ENCODE results near the gene B4GALT3.

The B4GALT3 gene

DNA sequence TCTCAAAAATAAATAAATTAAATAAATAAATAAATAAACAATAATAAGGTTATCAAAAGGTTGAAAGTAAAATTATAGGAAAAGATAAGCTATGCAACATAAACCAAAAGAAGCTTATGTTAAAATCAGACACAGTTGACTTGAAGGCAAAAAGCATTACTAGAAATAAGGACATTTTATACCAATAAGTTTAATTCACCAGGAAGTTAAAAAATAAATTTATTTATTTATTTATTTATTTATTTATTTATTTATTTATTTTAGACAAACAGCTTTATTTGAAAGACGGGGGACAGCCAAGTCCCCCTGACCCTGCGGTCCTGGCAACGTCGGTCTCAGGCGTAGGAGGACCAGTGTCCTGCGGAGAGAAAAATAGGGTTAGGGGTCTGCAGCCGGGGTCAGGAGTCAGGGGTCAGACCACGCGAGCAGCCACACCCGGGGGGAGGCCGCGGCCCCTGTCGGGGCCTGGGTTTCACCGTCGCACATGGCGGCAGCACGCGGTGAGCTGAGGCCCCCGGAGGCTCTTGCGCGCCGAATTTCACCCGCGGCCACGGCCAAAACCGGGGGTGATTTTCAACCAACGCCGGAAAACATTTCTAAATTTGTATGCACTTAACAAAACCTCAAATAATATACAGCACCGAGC lies 36.4 kb downstream of the B4GALT3 start:
- no peak overlapping the region for H3K27ac ChIP-seq (ENCODE audit: low read length)
- H3K4me1 ChIP-seq (ENCODE audit: control insufficient read depth, insufficient read depth, low read length) = no peaks in the 10 kb centered on the region; the same call in 1 of the 2 replicates
- no CpG with 5 or more reads among the region's 29 CpGs for WGBS (ENCODE audit: insufficient coverage, insufficient read length)
- no peaks in the 10 kb centered on the region for H3K36me3 ChIP-seq (ENCODE audit: control insufficient read depth, insufficient read depth, low read length)
- H3K27me3 ChIP-seq (ENCODE audit: control insufficient read depth, insufficient read depth, low read length) = no peaks in the 10 kb centered on the region
- no peak for DNase-seq (ENCODE audit: low read depth, low spot score)
- H3K9me3 ChIP-seq (ENCODE audit: control insufficient read depth, insufficient read depth, low read length) = no peaks in the 10 kb centered on the region
- H3K4me3 ChIP-seq (ENCODE audit: low read length) = no peak overlapping the region

DNA sequence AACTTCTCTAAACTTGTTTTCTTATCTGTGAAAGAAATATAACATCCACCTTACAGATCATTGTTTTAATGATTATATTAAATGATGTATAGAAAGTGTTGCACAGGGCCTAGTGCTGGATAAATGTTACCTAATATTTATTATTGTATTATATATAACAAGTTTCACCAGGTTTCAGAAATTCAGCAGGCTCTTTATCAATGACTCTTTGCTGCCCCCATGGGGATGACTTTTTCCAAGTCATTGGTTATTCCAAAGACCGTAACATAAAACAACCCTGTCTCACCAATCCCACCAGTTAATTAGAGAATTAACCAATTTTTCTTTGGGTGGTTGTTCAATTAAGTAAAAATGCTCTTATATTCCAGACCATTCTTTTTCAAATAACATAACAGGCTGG lies 37.5 kb downstream of the B4GALT3 start:
- Histone ChIP-seq H3K27ac (ENCODE audit: low read length) (no peak overlapping the region), H3K36me3 (ENCODE audit: control insufficient read depth, insufficient read depth, low read length) (no peaks in the 10 kb centered on the region), H3K9me3 (ENCODE audit: control insufficient read depth, insufficient read depth, low read length) (no peaks in the 10 kb centered on the region), H3K4me1 (ENCODE audit: control insufficient read depth, insufficient read depth, low read length) (no peaks in the 10 kb centered on the region; the same call in 1 of the 2 replicates), H3K27me3 (ENCODE audit: control insufficient read depth, insufficient read depth, low read length) (no peaks in the 10 kb centered on the region), H3K4me3 (ENCODE audit: low read length) (no peak overlapping the region)
- DNase-seq (ENCODE audit: low read depth, low spot score) = no peak
- WGBS (ENCODE audit: insufficient coverage, insufficient read length) = no CpG with 5 or more reads among the region's 1 CpG

DNA sequence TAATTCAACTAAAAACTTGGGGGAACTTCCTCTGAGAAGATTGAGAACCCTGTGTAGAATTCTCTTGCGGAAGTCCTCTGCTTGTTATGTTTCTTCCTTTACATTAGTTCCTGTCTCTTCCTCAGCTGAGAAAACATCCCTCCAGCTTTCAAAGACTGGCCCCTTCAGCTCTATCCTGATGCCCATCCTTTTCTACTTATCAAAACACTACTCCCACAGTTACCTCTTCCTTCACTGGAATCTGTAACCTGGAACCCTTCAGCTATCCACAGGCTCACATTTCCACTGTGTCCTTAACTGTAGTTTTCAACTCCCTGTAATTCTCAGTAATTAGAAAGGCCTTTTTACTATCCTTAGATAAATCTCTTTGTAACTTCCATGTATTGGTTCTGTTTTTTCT lies 38.9 kb downstream of the B4GALT3 start:
- H3K27ac ChIP-seq (ENCODE audit: low read length) = no peak overlapping the region
- no peaks in the 10 kb centered on the region for H3K27me3 ChIP-seq (ENCODE audit: control insufficient read depth, insufficient read depth, low read length)
- no peaks in the 10 kb centered on the region for H3K36me3 ChIP-seq (ENCODE audit: control insufficient read depth, insufficient read depth, low read length)
- no peaks in the 10 kb centered on the region for H3K9me3 ChIP-seq (ENCODE audit: control insufficient read depth, insufficient read depth, low read length)
- whole genome bisulfite sequencing (ENCODE audit: insufficient coverage, insufficient read length) = no CpG with 5 or more reads among the region's 1 CpG
- no peaks in the 10 kb centered on the region; the same call in 1 of the 2 replicates for H3K4me1 ChIP-seq (ENCODE audit: control insufficient read depth, insufficient read depth, low read length)
- no peak for DNase-seq (ENCODE audit: low read depth, low spot score)
- no peak overlapping the region for H3K4me3 ChIP-seq (ENCODE audit: low read length)

DNA sequence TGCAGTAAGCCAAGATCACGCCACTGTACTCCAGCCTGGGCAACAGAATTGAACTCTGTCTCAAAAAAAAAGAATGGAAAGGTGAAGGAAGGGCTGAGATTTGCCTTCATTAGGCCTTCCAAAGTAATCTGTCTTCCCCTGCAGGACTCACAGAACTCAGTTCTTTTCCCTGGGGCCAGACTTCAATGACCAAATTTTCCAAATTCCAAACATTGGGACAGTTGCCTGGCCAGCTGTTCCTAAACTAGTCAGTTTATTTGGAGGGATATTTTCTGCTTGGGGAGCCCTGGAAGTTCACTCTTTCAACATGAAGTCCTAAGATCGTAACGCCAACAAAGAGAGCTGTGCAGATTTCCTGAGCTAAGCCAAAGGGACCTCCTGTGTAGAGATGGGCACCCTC lies 39.4 kb downstream of the B4GALT3 start:
- no peak overlapping the region for H3K27ac ChIP-seq (ENCODE audit: low read length)
- no peaks in the 10 kb centered on the region for H3K9me3 ChIP-seq (ENCODE audit: control insufficient read depth, insufficient read depth, low read length)
- no peak for DNase-seq (ENCODE audit: low read depth, low spot score)
- H3K36me3 ChIP-seq (ENCODE audit: control insufficient read depth, insufficient read depth, low read length) = no peaks in the 10 kb centered on the region
- no peaks in the 10 kb centered on the region for H3K27me3 ChIP-seq (ENCODE audit: control insufficient read depth, insufficient read depth, low read length)
- no peaks in the 10 kb centered on the region; the same call in 1 of the 2 replicates for H3K4me1 ChIP-seq (ENCODE audit: control insufficient read depth, insufficient read depth, low read length)
- no CpG with 5 or more reads among the region's 3 CpGs for WGBS (ENCODE audit: insufficient coverage, insufficient read length)
- H3K4me3 ChIP-seq (ENCODE audit: low read length) = no peak overlapping the region

DNA sequence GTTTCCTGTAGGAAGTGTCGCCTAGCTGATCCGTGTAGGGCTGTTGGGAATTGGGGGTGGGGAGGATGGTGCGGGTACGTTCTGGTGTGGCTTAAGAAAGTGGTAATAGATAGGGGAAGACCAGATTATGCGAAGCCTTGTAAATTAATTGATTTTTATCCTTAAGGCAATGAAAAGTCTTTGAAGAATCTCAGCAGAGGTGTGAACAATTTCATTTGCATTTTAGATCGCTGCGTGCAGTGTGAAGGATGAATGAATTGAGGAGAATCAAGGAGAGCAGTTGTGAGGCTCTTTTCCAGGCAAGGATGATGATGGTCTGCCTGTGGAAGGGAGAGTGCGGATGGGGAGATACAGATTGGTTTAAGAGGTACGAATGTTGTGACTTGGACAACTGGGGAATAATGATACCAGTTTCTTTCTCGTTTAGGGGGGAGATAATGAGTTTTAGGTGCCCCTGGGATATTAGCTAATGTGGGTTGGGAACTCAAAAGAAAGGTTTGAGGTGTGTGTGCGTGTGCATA lies 44.0 kb downstream of the B4GALT3 start:
- H3K4me1 ChIP-seq (ENCODE audit: control insufficient read depth, insufficient read depth, low read length) = no peaks in the 10 kb centered on the region
- H3K9me3 ChIP-seq (ENCODE audit: control insufficient read depth, insufficient read depth, low read length) = no peaks in the 10 kb centered on the region
- no CpG with 5 or more reads among the region's 11 CpGs for WGBS (ENCODE audit: insufficient coverage, insufficient read length)
- peaks cover 2% of the 10 kb centered on the region; the same call in 1 of the 2 replicates for H3K36me3 ChIP-seq (ENCODE audit: control insufficient read depth, insufficient read depth, low read length)
- H3K27ac ChIP-seq (ENCODE audit: low read length) = peak overlapping the region; percentile 22
- H3K27me3 ChIP-seq (ENCODE audit: control insufficient read depth, insufficient read depth, low read length) = no peaks in the 10 kb centered on the region
- no peak for DNase-seq (ENCODE audit: low read depth, low spot score)
- H3K4me3 ChIP-seq (ENCODE audit: low read length) = peak overlapping the region; percentile 73; the same call in 1 of the 2 replicates

DNA sequence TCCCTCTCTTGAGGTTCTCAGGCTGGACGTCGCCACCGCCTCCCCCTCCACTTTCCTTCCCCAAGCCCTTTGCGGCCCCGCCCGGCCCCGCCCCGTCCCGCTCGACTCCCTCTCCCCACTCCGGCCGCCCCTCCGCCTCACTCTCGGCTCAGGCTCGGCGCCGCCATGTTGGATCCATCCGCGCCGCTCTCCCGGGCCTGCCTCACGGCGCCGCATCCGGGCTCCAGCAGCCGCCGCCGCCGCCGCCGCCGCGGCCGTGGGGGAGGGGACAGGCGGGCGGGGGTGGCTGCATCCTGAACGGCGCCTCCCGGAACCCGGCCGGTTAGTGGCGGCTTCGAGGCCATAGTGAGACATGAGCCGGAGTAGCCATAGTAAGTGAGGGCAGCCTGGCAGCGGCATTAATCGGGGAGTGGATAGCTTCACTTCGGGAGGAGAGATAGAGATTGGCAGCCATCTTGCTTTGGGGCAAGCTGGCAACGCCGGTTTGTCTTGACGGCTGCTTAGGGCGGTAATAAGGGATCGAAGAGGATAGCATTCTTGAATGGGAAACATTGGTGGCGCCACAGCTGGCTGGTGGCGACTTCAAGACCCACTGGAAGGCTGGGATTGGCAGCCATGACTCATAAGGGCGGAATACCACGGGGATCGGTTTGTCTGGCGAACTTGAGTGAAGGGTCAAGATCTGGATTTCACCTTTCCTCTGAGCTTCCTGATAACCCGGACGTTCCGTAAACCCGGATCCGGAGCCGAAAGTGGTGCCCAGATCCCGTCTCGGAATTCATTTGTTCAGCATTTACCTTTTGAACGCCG lies 44.7 kb downstream of the B4GALT3 start, which contains the start of gene DEDD:
Gene DEDD (minus strand): TSS at position 258 of the 810 bp plus-strand sequence. CDS start 8,205 bp downstream, outside the sequence.
- H3K9me3 ChIP-seq (ENCODE audit: control insufficient read depth, insufficient read depth, low read length) = no peaks in the 10 kb centered on the region
- DNase-seq (ENCODE audit: low read depth, low spot score) = peak; percentile 82
- peak within 1 kb of the TSS; percentile 73; the same call in 1 of the 2 replicates for H3K4me3 ChIP-seq (ENCODE audit: low read length)
- H3K4me1 ChIP-seq (ENCODE audit: control insufficient read depth, insufficient read depth, low read length) = no peaks in the 10 kb centered on the region
- no CpG with 5 or more reads among the region's 68 CpGs for WGBS (ENCODE audit: insufficient coverage, insufficient read length)
- no peaks in the 10 kb centered on the region for H3K27me3 ChIP-seq (ENCODE audit: control insufficient read depth, insufficient read depth, low read length)
- peaks cover 4% of the 10 kb centered on the region; the same call in 1 of the 2 replicates for H3K36me3 ChIP-seq (ENCODE audit: control insufficient read depth, insufficient read depth, low read length)
- H3K27ac ChIP-seq (ENCODE audit: low read length) = peak within 1 kb of the TSS; percentile 22

DNA sequence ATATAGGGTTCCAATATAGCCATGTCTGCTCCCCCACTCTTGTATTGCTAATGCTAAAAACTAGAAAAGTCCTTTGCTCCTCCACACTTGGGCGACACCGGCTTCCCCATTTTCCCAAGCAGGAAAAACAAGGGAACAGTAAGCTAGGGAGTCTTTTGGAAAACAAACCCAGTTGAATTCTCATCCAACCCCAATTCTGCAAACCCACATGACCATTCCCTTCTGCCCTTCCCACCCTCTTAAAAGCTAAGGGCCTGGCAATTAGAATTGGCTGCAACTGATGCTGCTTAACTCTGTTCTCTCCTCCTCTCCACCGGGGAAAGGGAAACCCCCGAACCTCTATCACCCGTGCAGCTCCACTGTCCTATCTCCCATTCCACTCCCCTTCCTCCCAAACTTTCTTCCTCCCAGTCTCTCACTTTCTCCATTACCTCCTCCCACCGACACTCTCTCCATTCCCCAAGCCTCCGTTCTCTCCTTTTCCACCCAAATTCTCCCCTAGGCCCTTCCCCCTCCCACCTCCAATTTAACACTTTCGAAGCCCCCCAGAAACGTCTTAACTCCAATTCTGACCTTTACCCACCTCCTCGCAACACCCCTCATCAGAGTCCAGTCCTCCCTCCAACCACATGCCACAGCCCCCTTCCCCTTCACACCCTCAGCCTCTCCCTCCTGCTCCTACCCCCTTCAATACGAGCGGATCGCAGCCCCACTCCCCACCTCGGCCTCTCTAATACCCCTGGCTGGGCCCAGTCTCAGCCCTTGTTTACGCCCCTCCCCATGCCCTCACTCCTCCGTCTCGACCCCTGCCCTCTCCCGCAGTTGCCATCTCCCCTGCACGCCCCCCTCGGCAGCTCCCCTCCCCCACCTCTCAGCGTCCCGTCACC lies 45.5 kb downstream of the B4GALT3 start:
- Histone ChIP-seq H3K4me1 (ENCODE audit: control insufficient read depth, insufficient read depth, low read length) (no peaks in the 10 kb centered on the region), H3K27ac (ENCODE audit: low read length) (no peak overlapping the region), H3K27me3 (ENCODE audit: control insufficient read depth, insufficient read depth, low read length) (no peaks in the 10 kb centered on the region), H3K9me3 (ENCODE audit: control insufficient read depth, insufficient read depth, low read length) (no peaks in the 10 kb centered on the region), H3K4me3 (ENCODE audit: low read length) (peak overlapping the region; percentile 73; the same call in 1 of the 2 replicates), H3K36me3 (ENCODE audit: control insufficient read depth, insufficient read depth, low read length) (peaks cover 5% of the 10 kb centered on the region; the same call in 1 of the 2 replicates)
- DNase-seq (ENCODE audit: low read depth, low spot score) = no peak
- 100% methylated on average over 1 of the region's 22 CpGs for WGBS (ENCODE audit: insufficient coverage, insufficient read length)

DNA sequence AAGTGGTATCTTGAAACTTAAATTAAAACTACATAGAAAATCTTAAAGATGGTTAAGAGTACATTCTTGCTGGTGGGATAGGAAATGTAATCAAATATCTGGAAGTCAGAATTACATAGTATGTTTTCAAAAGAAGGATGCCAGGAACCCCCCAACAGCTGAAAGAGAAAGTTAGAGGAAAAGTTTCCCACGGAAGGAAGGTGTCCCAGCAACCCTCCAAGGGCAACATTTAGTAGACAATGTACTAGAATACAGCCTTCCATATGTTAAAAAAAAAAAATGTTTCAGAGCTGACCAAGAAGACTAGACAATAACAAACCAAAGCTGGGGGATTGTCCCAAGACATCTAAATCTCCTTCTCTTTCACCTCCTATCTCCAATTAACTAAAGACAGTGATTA lies 47.0 kb downstream of the B4GALT3 start:
- no peak overlapping the region for H3K27ac ChIP-seq (ENCODE audit: low read length)
- no CpG with 5 or more reads among the region's 1 CpG for WGBS (ENCODE audit: insufficient coverage, insufficient read length)
- H3K4me1 ChIP-seq (ENCODE audit: control insufficient read depth, insufficient read depth, low read length) = no peaks in the 10 kb centered on the region
- DNase-seq (ENCODE audit: low read depth, low spot score) = no peak
- no peak overlapping the region for H3K4me3 ChIP-seq (ENCODE audit: low read length)
- H3K9me3 ChIP-seq (ENCODE audit: control insufficient read depth, insufficient read depth, low read length) = no peaks in the 10 kb centered on the region
- H3K36me3 ChIP-seq (ENCODE audit: control insufficient read depth, insufficient read depth, low read length) = peaks cover 5% of the 10 kb centered on the region; the same call in 1 of the 2 replicates
- H3K27me3 ChIP-seq (ENCODE audit: control insufficient read depth, insufficient read depth, low read length) = no peaks in the 10 kb centered on the region

DNA sequence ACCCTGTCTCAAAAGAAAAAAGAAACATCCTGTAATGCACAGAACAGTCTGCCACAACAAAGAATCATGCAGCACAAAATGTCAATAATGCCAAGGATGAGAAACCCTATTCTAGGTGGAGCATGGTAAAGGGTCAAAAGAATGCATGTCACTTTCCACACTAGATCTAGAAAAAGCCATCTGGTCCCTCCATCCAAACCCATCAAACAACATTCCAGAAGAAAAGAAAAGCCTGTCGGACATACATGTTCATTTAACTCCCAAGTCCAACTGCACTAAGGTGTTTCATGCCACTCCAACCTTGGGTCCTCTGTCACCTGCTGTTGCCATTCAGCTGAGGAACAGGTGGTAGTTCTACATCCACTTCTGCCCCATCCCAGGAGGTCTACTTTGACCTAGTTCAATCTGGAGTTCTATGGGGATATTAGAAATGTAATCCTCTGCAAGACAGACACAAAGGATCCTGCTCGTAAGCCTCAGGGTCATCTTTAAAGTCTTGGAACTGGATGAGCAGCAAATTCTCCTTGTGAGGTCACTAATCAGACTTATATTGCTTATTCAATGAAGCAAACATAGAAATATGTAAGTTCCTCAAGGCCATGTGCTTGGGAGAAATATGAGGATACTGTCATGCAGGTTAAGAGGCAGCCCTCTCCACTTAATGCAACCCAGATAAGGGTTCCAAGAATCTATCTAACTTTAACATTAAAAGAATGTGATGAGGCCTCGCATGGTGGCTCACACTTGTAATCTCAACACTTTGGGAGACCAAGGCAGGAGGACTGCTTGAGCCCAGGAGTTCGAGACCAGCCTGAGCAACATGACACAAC lies 48.5 kb downstream of the B4GALT3 start:
- H3K4me3 ChIP-seq (ENCODE audit: low read length) = no peak overlapping the region
- no CpG with 5 or more reads among the region's 4 CpGs for WGBS (ENCODE audit: insufficient coverage, insufficient read length)
- no peak for DNase-seq (ENCODE audit: low read depth, low spot score)
- no peak overlapping the region for H3K27ac ChIP-seq (ENCODE audit: low read length)
- no peaks in the 10 kb centered on the region for H3K27me3 ChIP-seq (ENCODE audit: control insufficient read depth, insufficient read depth, low read length)
- no peaks in the 10 kb centered on the region for H3K4me1 ChIP-seq (ENCODE audit: control insufficient read depth, insufficient read depth, low read length)
- H3K9me3 ChIP-seq (ENCODE audit: control insufficient read depth, insufficient read depth, low read length) = no peaks in the 10 kb centered on the region
- H3K36me3 ChIP-seq (ENCODE audit: control insufficient read depth, insufficient read depth, low read length) = peaks cover 10% of the 10 kb centered on the region; the same call in 1 of the 2 replicates
